Activated CD4-positive, alpha-beta T cell treated with anti-CD3 and anti-CD28 coated beads, Interleukin-10, Interleukin-2, amounts not matched to agents 100 ng/mL and 50 ng/mL, durations not matched to agents 16 hours and 8 hours (primary cell): ENCODE measurements around the gene ZFAND6.
A peak's percentile ranks its signal among the peaks of the same experiment; 100 is the strongest.
"Not testable (repeated sequence)": the region's sequence is repeated elsewhere in the genome, so short reads cannot be mapped to it uniquely, and the experiment has no call there.

ENCODE experiments used
- DNase-seq: peaks from one replicate; pipeline ENCODE4 v3.0.0-alpha.2; 2020

Gene ZFAND6

GRCh38 chr15:80058851-80059785 lies at the start of gene ZFAND6:
ZFAND6 (plus strand) TSS chr15:80059676; CDS start chr15:80120345, 60,669 bp downstream.
- DNase-seq: peak; percentile 96

DNA sequence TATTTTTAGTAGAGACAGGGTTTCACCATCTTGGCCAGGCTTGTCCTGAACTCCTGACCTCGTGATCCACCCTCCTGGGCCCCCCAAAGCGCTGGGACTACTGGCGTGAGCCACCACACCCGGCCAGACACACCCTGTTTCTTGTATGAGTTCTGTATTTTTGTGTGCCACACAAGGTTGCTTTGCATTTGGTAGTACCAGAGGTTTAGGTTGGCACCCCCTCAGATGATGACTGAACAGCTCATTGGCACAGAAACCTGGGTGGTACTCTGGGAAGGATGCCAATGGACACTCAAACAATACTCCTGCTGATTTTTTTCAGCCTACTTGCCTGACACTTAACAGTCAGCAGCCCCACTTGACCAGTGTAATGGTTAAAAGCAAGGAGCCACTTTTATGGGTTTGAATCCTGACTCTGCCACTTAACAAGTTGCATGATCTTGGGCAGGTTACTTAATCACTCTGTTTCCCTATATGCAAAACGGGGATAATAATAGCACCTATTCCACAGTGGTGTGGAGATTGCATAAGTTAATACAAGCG lies 49.3 kb upstream of the ZFAND6 start:
- DNase-seq: no peak

DNA sequence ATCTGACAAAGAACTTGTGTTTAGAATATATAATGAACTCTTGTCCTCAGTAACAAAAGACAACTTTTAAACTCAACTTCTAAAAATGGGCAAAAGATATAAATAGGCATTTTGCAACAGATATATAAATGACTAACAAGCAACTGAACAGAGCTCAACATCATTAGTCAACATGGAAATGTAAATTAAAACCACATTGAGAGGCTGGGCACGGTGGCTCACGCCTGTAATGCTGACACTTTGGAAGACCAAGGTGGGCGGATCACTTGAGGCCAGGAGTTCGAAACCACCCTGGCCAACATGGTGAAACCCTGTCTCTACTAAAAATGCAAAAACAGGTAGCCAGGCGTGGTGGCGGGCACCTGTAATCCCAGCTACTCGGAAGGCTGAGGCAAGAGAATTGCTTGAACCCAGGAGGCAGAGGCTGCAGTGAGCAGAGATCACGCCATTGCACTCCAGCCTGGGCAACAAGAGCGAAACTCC lies 48.4 kb upstream of the ZFAND6 start:
- DNase-seq: peak; percentile 70

- DNase-seq: no peak
Observed at GRCh38 chr15:80011596-80011995, 47.9 kb upstream of the ZFAND6 start.

GRCh38 chr15:80012060-80012726 lies 47.3 kb upstream of the ZFAND6 start:
- DNase-seq: no peak

- not testable (repeated sequence) for DNase-seq
Observed at GRCh38 chr15:80014186-80014585, 45.3 kb upstream of the ZFAND6 start.

DNA sequence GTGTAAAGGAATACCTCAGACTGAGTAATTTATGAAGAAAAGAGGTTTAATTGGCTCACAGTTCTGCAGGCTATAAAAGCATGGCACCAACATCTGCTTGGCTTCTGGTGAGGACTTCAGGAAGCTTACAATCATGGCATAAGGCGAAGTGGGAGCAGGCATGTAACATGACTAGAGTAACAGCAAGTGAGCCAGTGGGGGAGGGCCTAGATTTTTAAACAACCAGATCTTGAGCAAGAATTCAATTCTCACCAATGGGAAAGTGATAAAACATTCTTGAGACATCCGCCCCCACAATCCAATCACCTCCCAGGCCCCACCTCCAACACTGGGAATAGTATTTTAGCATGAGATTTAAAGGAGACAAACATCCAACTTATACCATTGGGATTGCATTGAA lies 44.3 kb upstream of the ZFAND6 start:
- no peak for DNase-seq

- not testable (repeated sequence) for DNase-seq
Observed at GRCh38 chr15:80016506-80016905, 43.0 kb upstream of the ZFAND6 start.

- DNase-seq: not testable (repeated sequence)
Observed at GRCh38 chr15:80017139-80017538, 42.3 kb upstream of the ZFAND6 start.

- no peak for DNase-seq
Observed at GRCh38 chr15:80019168-80019745, 40.2 kb upstream of the ZFAND6 start.

- DNase-seq: not testable (repeated sequence)
Observed at GRCh38 chr15:80020149-80020548, 39.3 kb upstream of the ZFAND6 start.

DNA sequence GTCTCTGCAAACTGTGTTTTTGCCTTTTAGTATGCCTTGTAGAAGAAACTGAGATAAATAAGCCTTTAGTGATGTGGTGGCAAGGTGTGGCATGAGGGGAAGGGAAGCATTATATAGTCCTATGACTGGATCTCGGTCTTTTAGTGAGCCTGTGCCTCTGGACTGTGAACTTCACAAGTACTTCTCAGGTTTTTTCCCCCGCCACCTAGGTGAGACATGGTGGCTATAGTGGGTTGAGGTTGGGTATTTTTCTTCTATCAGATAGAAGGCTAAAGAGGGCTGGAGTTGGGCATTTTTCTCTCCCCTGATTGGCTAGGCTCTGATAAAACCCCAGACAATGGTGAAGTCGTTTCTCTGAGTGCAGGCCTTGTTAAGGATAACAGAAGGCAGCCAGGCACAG lies 38.7 kb upstream of the ZFAND6 start:
- DNase-seq: no peak

GRCh38 chr15:80026310-80026709 lies 33.2 kb upstream of the ZFAND6 start:
- no peak for DNase-seq

DNA sequence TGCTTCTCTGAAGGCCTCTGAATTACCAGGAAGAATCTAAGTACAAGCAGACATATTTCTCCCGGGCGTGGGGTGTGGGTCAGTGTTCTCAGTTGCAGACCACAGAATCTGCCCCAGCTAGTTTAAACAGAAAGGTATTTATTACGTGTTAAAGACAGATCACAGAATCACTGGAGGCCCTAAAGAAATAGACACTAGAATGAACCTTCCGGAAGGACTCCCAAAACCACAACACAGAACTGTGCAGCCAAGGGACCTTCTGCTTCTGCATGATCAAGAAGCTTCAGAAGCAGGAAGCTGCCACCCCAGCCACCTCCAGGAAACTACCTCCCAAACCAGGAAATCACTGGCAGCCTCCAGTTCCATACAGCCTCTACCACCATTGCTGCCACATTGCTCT lies 32.7 kb upstream of the ZFAND6 start:
- peak; percentile 44 for DNase-seq

- no peak for DNase-seq
Observed at GRCh38 chr15:80028937-80029336, 30.5 kb upstream of the ZFAND6 start.

DNA sequence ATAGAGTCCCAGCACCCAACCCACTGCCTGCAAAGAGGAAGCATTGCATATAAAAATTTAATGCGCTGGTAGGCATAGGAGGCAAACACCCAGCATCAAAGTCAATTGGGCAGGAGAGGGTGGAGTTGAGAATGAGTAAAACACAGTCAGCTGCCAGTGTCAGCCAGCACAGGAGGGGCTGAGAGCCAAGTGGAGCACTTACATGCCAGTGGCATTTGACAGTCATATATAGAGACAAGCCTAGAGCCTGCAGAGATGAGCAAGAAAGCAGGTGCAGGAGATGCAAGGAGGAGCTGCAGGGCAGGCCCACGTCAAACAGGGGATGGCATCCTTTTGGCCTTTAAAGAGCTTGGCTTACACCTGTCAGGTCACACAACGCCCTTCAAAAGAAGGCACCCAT lies 27.6 kb upstream of the ZFAND6 start:
- peak; percentile 92 for DNase-seq

DNA sequence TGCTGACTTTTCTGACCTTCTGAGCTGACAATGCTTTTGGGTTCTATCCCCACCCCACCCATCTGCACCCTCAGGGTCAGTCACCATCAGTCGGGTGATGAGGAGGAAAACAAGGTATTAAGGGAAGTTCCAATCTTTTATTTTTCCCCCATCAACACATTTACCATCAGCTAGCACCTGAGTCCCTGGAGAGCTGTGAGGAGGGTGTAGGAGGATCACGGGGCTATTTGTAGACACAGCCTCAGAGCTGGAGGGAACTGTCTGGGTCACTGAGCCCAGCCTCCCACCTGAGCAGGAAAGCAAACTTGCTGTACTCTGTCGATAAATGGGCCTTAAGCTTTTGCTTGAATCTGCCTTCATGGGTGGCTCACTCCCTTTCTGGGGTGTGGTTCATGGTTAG lies 24.8 kb upstream of the ZFAND6 start:
- DNase-seq: no peak

- no peak for DNase-seq
Observed at GRCh38 chr15:80036071-80036470, 23.4 kb upstream of the ZFAND6 start.

DNA sequence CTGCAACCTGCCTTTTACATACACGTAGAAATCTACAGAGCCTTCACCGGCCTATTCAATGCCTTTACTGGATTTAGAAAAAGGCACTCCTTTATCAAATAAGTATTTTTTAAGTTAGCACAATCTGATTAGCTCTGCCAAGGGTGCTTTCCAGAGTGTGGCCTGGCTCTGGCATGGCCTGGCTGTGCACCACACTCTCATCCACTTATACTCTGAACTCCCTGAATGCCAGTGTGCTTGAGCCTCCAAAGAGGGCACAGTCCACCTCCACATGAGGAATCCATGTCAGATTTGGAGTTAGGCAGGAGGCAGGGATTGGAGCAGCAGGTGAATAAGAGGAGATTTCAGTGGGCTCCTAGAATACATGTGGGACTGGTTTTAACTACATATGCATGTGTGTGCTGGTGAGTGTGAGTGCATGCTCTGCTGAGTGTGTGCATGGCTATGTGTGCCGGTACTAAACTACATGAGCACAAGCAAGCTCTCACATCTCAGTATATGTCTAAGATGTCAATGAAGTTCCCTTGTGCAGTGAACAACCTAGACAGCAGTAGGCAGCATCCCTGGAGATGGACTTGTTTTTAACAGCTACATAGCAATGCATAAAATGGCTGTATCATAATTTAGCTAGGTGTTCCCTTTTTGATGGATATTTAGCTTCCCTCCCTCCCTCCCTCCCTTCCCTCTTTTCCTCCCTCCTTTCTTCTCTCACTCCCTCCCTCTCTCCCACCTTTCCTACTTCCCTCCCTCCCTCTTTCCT lies 17.8 kb upstream of the ZFAND6 start:
- DNase-seq: no peak

DNA sequence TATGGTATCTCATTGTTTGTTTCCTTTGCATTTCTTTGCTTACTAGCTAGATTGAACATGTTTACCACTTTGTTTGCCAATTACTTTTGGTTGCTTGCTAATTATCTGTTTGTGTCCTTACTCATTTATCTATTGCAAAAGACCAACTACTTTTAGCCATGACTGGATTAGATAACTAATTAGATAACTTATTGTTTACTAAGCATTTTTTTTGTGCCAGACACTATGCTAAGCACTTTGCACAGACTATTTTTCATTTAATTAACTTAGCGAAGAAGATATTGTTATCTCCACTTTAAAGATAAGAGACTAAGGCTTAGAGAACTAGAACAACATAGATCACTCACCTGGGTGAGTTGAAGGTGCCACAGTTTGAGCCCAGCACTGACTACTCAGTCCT lies 16.9 kb upstream of the ZFAND6 start:
- no peak for DNase-seq

GRCh38 chr15:80045219-80045618 lies 14.3 kb upstream of the ZFAND6 start:
- not testable (repeated sequence) for DNase-seq

GRCh38 chr15:80049046-80049445 lies 10.4 kb upstream of the ZFAND6 start:
- DNase-seq: no peak
